Esophagus muscularis mucosa (tissue), 4 donors: Measurements from ENCODE around the gene ZNF546. TPM values are rescaled to one million over a fixed set of nuclear protein-coding genes. Genes with fewer than 3 reads are reported as not detected.

Experiments used
- DNase-seq: peaks from one replicate; pipeline ENCODE4 v3.0.0-alpha.2; 2017; ENCODE audit errors: extremely low spot score
- H3K27ac ChIP-seq, 4 donors: fragments of 200-600 bp; sonication (generic); replicated peaks in 1 of 4; 1 replicate in 3 of 4; 2 replicates in 1 of 4; pipeline ENCODE4 v1.5.1; 2016 to 2019; ENCODE audit warnings: mild to moderate bottlenecking in 1 of 4
- H3K27me3 ChIP-seq, 4 donors: fragments of 200-600 bp; sonication (generic); one replicate each; pipeline versions ENCODE4 v1.5.1 to v1.6.0; 2016 to 2019
- H3K36me3 ChIP-seq, 4 donors: fragments of 200-600 bp; sonication (generic); one replicate each; pipeline ENCODE4 v1.5.1; 2016 to 2019
- H3K4me1 ChIP-seq, 4 donors: fragments of 200-600 bp; sonication (generic); one replicate each; pipeline ENCODE4 v1.5.1; 2016 to 2019
- H3K4me3 ChIP-seq, 4 donors: fragments of 200-600 bp; sonication (generic); 1 replicate in 2 of 4; 2 replicates in 2 of 4; pipeline ENCODE4 v1.5.1; 2016 to 2019; ENCODE audit warnings: mild to moderate bottlenecking in 4 of 4, moderate library complexity in 1 of 4
- H3K9me3 ChIP-seq, 4 donors: fragments of 200-600 bp; sonication (generic); 1 replicate in 3 of 4; 2 replicates in 1 of 4; pipeline ENCODE4 v1.5.1; 2016 to 2019
- EP300 ChIP-seq: sonication (generic); formaldehyde crosslinking; IDR thresholded peaks from one replicate; pipeline ENCODE4 v1.6.1; 2017; ENCODE audit warnings: antibody characterized with exemption
- POLR2A ChIP-seq: fragments of 450-650 bp; IDR thresholded peaks from one replicate; pipeline ENCODE4 v1.6.1; 2017; ENCODE audit warnings: antibody characterized with exemption, moderate library complexity, mild to moderate bottlenecking, low read depth
- POLR2AphosphoS5 ChIP-seq, 2 donors: sonication (generic); formaldehyde crosslinking; IDR thresholded peaks; one replicate each; pipeline ENCODE4 v1.6.1; 2017; ENCODE audit warnings: antibody characterized with exemption in 2 of 2
- WGBS: methylation state at CpG from one replicate; pipeline ENCODE4 v1.1.5; 2018; 5-methylcytosine and 5-hydroxymethylcytosine counted together
- intact Hi-C: fragments of 100-400 bp; cut with DNase I; formaldehyde crosslinking; loops from one replicate; pipeline ENCODE4 v1.15.1; 2023
- total RNA-seq, 4 donors: library from RNA; depleted of rRNA; stranded (reverse); fragments of >200 nt; gene quantifications; one replicate each; pipeline versions ENCODE4 v1.1.0 to v1.2.1, GENCODE V29; 2016
- TF ChIP-seq, protein P1 (sequence below), 3 experiments: fragments of 200-600 bp in 2 of 3; fragments of 450-650 bp in 1 of 3; sonication (generic) in 2 of 3; IDR thresholded peaks; one replicate each; pipeline ENCODE4 v1.5.1; 2017 to 2019; ENCODE audit warnings: antibody characterized with exemption in 3 of 3, mild to moderate bottlenecking in 2 of 3, moderate library complexity in 1 of 3

The ZNF546 gene
- total RNA-seq, 4 donors from 2014 or later = 3.6 to 8.5 (median 5.5) TPM

DNA sequence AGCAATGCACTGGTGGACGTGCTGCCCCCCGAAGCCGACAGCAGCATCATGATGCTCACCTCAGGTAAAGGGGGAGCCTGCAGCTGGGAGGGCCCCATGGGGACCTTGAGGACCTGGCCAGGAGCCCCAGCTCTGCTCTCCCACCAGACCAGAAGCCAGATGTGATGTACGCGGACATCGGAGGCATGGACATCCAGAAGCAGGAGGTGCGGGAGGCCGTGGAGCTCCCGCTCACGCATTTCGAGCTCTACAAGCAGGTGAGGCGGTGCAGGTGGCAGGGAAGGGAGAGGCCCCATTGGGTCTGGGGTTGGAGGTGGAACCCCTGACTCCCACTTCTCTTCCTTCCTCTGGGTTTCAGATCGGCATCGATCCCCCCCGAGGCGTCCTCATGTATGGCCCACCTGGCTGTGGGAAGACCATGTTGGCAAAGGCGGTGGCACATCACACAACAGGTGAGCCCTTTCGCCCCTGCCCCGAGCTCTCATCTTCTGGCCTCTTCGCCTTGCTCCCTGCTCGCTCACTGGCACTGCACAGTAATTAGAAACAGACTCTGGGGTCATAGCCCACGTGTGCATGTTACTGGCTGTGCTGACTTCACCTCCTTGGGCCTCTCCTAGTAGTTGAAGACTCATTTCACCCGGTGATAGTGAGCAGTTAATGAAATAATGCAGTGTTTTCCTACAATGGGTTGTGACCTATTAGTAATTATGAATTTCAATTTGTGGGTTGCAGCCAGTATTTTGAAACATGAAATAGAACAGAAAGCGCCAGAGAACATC is 22.3 kb upstream of the ZNF546 start:
- DNase-seq = no peak
- no peaks in the 10 kb centered on the region for H3K27me3 ChIP-seq
- no peak overlapping the region for H3K4me3 ChIP-seq
- 84% methylated on average over 24 of the region's 24 CpGs for WGBS
- H3K4me1 ChIP-seq = peaks cover 17 to 29% (median 26%) of the 10 kb centered on the region in 4 donors
- TF ChIP-seq, protein P1, sequence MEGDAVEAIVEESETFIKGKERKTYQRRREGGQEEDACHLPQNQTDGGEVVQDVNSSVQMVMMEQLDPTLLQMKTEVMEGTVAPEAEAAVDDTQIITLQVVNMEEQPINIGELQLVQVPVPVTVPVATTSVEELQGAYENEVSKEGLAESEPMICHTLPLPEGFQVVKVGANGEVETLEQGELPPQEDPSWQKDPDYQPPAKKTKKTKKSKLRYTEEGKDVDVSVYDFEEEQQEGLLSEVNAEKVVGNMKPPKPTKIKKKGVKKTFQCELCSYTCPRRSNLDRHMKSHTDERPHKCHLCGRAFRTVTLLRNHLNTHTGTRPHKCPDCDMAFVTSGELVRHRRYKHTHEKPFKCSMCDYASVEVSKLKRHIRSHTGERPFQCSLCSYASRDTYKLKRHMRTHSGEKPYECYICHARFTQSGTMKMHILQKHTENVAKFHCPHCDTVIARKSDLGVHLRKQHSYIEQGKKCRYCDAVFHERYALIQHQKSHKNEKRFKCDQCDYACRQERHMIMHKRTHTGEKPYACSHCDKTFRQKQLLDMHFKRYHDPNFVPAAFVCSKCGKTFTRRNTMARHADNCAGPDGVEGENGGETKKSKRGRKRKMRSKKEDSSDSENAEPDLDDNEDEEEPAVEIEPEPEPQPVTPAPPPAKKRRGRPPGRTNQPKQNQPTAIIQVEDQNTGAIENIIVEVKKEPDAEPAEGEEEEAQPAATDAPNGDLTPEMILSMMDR (IDR thresholded peaks at IDR 0.05) = no peak
- TF ChIP-seq POLR2AphosphoS5 (IDR thresholded peaks at IDR 0.05) (no peak), POLR2A (no peak), EP300 (no peak)
- H3K36me3 ChIP-seq = peaks cover 39 to 75% (median 71%) of the 10 kb centered on the region in 4 donors
- no peaks in the 10 kb centered on the region for H3K9me3 ChIP-seq
- H3K27ac ChIP-seq = no peak overlapping the region
- intact Hi-C loops = no loop called here

- intact Hi-C loops = no loop called here
These were observed 14.0 kb upstream of the ZNF546 start for GRCh38 chr19:39982883-39983282.

DNA sequence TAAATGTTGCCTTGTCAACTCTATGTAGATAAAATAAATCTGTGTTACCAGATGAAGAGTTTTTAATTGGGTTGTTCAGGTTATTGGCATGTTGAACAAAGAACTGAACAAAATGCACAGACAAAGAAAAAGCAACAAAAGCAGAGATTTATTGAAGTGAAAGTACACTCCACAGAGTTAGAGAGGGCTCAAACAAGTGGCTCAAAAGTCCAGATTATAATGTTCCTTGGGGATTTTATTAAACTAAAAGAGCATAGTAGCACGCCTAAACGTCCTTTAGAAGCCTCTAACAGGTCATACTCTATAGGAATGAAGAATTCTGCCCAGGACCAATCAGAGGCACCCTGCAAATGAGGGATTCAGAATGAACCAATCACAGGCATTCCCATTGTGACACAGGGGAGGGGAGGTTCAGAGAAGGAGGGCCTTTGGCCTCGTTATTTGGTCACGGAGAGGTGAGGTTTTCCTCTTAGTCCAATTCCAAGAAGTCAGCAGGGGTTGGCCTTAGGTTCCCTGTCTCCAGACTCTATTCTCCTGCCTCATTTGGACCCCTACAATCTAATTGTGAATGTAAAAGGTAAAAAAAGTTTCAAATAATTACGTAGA is 13.1 kb upstream of the ZNF546 start:
- intact Hi-C loops = no loop called here
- no peak overlapping the region for H3K4me3 ChIP-seq
- 88% methylated on average over 5 of the region's 5 CpGs for WGBS
- peaks cover 0 to 31% (median 14%) of the 10 kb centered on the region in 4 donors for H3K9me3 ChIP-seq
- TF ChIP-seq, protein P1 (IDR thresholded peaks at IDR 0.05) = no peak
- TF ChIP-seq EP300 = no peak
- H3K27me3 ChIP-seq = no peaks in the 10 kb centered on the region
- H3K4me1 ChIP-seq = no peaks in the 10 kb centered on the region
- peaks cover 24 to 49% (median 37%) of the 10 kb centered on the region in 4 donors for H3K36me3 ChIP-seq
- no peak for DNase-seq
- H3K27ac ChIP-seq = no peak overlapping the region

More at GRCh38 chr19:39982883-39983282, 14.0 kb upstream of the ZNF546 start:
- Histone ChIP-seq H3K36me3 (peaks cover 27 to 59% (median 47%) of the 10 kb centered on the region in 4 donors), H3K4me3 (no peak overlapping the region), H3K27me3 (no peaks in the 10 kb centered on the region), H3K4me1 (no peaks in the 10 kb centered on the region), H3K9me3 (peaks cover 0 to 31% (median 14%) of the 10 kb centered on the region in 4 donors), H3K27ac (no peak overlapping the region)
- WGBS = 100% methylated on average over 1 of the region's 1 CpG
- no peak for DNase-seq
- TF ChIP-seq EP300 = no peak
- TF ChIP-seq POLR2A = no peak
- TF ChIP-seq POLR2AphosphoS5 (IDR thresholded peaks at IDR 0.05) = no peak
- TF ChIP-seq, protein P1 (IDR thresholded peaks at IDR 0.05) = no peak

DNA sequence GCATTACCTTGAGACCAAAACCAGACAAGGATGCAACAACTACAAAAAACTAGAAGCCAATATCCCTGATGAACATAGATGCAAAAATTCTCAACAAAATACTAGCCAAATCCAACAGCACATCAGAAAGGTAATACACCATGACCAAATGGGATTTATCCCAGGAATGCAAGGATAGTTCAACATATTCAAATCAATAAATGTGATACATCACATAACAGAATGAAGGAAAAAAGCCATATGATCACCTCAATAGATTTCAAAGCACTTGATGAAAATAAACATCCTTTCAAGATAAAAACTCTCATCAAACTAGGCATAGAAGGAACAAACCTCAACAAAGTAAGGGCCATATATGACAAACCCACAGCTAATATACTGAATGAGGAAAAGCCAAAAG is 10.2 kb upstream of the ZNF546 start:
- H3K4me3 ChIP-seq = no peak overlapping the region
- intact Hi-C loops = no loop called here
- no peak for DNase-seq
- no peak overlapping the region for H3K27ac ChIP-seq
- no peaks in the 10 kb centered on the region for H3K4me1 ChIP-seq
- H3K36me3 ChIP-seq = peaks cover 6 to 21% (median 10%) of the 10 kb centered on the region in 4 donors
- H3K9me3 ChIP-seq = peaks cover 0 to 31% (median 14%) of the 10 kb centered on the region in 4 donors
- no peaks in the 10 kb centered on the region for H3K27me3 ChIP-seq
- TF ChIP-seq, protein P1 (IDR thresholded peaks at IDR 0.05) = no peak
- no peak for TF ChIP-seq POLR2AphosphoS5 (IDR thresholded peaks at IDR 0.05)
- no peak for TF ChIP-seq POLR2A
- TF ChIP-seq EP300 = no peak
